GM19328 (cell line): ENCODE measurements around the gene DEFB114.

Experiments
- ATAC-seq: cut with Tn5 transposase; IDR thresholded peaks from one replicate; pipeline ENCODE4 v1.9.1; 2021; ENCODE audit warnings: mild to moderate bottlenecking, moderate library complexity; ENCODE audit not compliant: unreplicated experiment

The DEFB114 gene

GRCh38 chr6:49937811-49938210 lies 26.2 kb downstream of the DEFB114 start:
- ATAC-seq = no peak

- ATAC-seq = no peak
Observed at GRCh38 chr6:49937017-49937416, 26.9 kb downstream of the DEFB114 start.

GRCh38 chr6:49935387-49935786 lies 28.6 kb downstream of the DEFB114 start:
- ATAC-seq = no peak

GRCh38 chr6:49934770-49935169 lies 29.2 kb downstream of the DEFB114 start:
- ATAC-seq = no peak

GRCh38 chr6:49933526-49933925 lies 30.4 kb downstream of the DEFB114 start:
- no peak for ATAC-seq

- no peak for ATAC-seq
Observed at GRCh38 chr6:49929340-49929739, 34.6 kb downstream of the DEFB114 start.

- ATAC-seq = no peak
Observed at GRCh38 chr6:49923826-49924225, 40.1 kb downstream of the DEFB114 start.

- no peak for ATAC-seq
Observed at GRCh38 chr6:49919935-49920644, 43.9 kb downstream of the DEFB114 start.

- ATAC-seq = no peak
Observed at GRCh38 chr6:49919261-49919660, 44.7 kb downstream of the DEFB114 start.

GRCh38 chr6:49918787-49919186 lies 45.2 kb downstream of the DEFB114 start:
- no peak for ATAC-seq

- no peak for ATAC-seq
Observed at GRCh38 chr6:49915035-49915434, 48.9 kb downstream of the DEFB114 start.

GRCh38 chr6:49913636-49914375 lies 50.2 kb downstream of the DEFB114 start:
- ATAC-seq = no peak

- ATAC-seq = no peak
Observed at GRCh38 chr6:49912196-49912595, 51.8 kb downstream of the DEFB114 start.

- no peak for ATAC-seq
Observed at GRCh38 chr6:49911252-49911651, 52.7 kb downstream of the DEFB114 start.
